Omental fat pad (tissue), 4 donors: ENCODE results near the gene LGR6. TPM values are rescaled to one million over a fixed set of nuclear protein-coding genes. Genes with fewer than 3 reads are reported as not detected.

Experiments used
- ATAC-seq: fragments of 150-250 bp; one replicate; pipeline ENCODE4 v1.9.1; 2016; ENCODE audit warnings: mild to moderate bottlenecking, moderate library complexity; ENCODE audit not compliant: low FRiP score
- DNase-seq: peaks from one replicate; pipeline ENCODE4 v3.0.0-alpha.2; 2019; ENCODE audit warnings: low spot score
- CTCF ChIP-seq, 3 donors: fragments of 450-650 bp; IDR thresholded peaks; one replicate each; pipeline ENCODE4 v1.5.1; 2016 to 2017; ENCODE audit warnings: antibody characterized with exemption in 3 of 3, mild to moderate bottlenecking in 3 of 3, moderate library complexity in 2 of 3
- total RNA-seq, 4 donors: library from RNA; depleted of rRNA; stranded (reverse); fragments of >200 nt; gene quantifications; one replicate each; pipeline ENCODE4 v1.1.0, GENCODE V29; 2016

The LGR6 gene
- total RNA-seq, 4 donors from 2014 or later = 0.28 to 0.32 TPM; not detected in 2

GRCh38 chr1:202268032-202268431, 74.4 kb downstream of the LGR6 start:
- ATAC-seq = no peak
- no peak for TF ChIP-seq CTCF (IDR thresholded peaks at IDR 0.05)
- no peak for DNase-seq

GRCh38 chr1:202268817-202269216, 75.2 kb downstream of the LGR6 start:
- no peak for TF ChIP-seq CTCF (IDR thresholded peaks at IDR 0.05)
- DNase-seq (no peak), ATAC-seq (no peak)

- no peak for ATAC-seq
- TF ChIP-seq CTCF (IDR thresholded peaks at IDR 0.05) = no peak
- DNase-seq = no peak
These were observed 77.3 kb downstream of the LGR6 start for GRCh38 chr1:202270871-202271326.

GRCh38 chr1:202272103-202272845, 78.7 kb downstream of the LGR6 start:
- DNase-seq = no peak
- no peak for ATAC-seq
- no peak for TF ChIP-seq CTCF (IDR thresholded peaks at IDR 0.05)

GRCh38 chr1:202274611-202275010, 81.0 kb downstream of the LGR6 start:
- no peak for ATAC-seq
- TF ChIP-seq CTCF (IDR thresholded peaks at IDR 0.05) = no peak
- DNase-seq = no peak

- no peak for TF ChIP-seq CTCF (IDR thresholded peaks at IDR 0.05)
- ATAC-seq (no peak), DNase-seq (no peak)
These were observed 81.6 kb downstream of the LGR6 start for GRCh38 chr1:202275061-202275770.
